Stimulated activated naive CD8-positive, alpha-beta T cell treated with anti-CD3 and anti-CD28 coated beads, Interleukin-15, amount 100 ng/mL, for 72 hours (primary cell): Measurements from ENCODE around the gene PAK3.

Source experiments
- ATAC-seq: fragments of 150-1000 bp; cut with Tn5 transposase; 2 replicates; pipeline ENCODE4 v1.10.0; 2021; ENCODE audit warnings: mild to moderate bottlenecking, moderate library complexity
- DNase-seq, 2 donors: peaks; one replicate each; pipeline ENCODE4 v3.0.0; 2021 to 2022
- H3K27ac Mint-ChIP-seq, 2 donors: one replicate each; pipeline ENCODE4 v1.8.0; 2022; ENCODE audit warnings: mild to moderate bottlenecking in 2 of 2, mixed read lengths in 2 of 2, moderate library complexity in 2 of 2
- H3K27me3 Mint-ChIP-seq: one replicate; pipeline ENCODE4 v1.8.0; 2022; ENCODE audit warnings: mixed read lengths
- H3K4me1 Mint-ChIP-seq: one replicate; pipeline ENCODE4 v1.8.0; 2022; ENCODE audit warnings: mild to moderate bottlenecking, mixed read lengths
- H3K4me3 Mint-ChIP-seq, 2 donors: one replicate each; pipeline ENCODE4 v1.8.0; 2022; ENCODE audit warnings: mild to moderate bottlenecking in 2 of 2, mixed read lengths in 2 of 2, moderate library complexity in 1 of 2
- H3K9me3 Mint-ChIP-seq, 2 donors: one replicate each; pipeline ENCODE4 v1.8.0; 2022; ENCODE audit warnings: mixed read lengths in 2 of 2

PAK3 gene

GRCh38 chrX:111265486-111265885 lies 169.5 kb downstream of the PAK3 start:
- Mint-ChIP-seq H3K27me3 (peaks cover 8% of the 10 kb centered on the region), H3K27ac (no peak overlapping the region), H3K4me3 (no peak overlapping the region), H3K4me1 (no peaks in the 10 kb centered on the region), H3K9me3 (no peaks in the 10 kb centered on the region)
- no peak for ATAC-seq
- no peak for DNase-seq

- no peak overlapping the region for H3K27ac Mint-ChIP-seq
Observed at GRCh38 chrX:111268506-111268905, 172.5 kb downstream of the PAK3 start.

GRCh38 chrX:111270339-111270738 lies 174.3 kb downstream of the PAK3 start, which contains the start of gene CAPN6:
CAPN6 (minus strand) TSS chrX:111270483; CDS start chrX:111263936, 6,547 bp downstream.
- Mint-ChIP-seq H3K4me3 (no peak within 1 kb of the TSS), H3K4me1 (no peaks in the 10 kb centered on the region), H3K9me3 (no peaks in the 10 kb centered on the region), H3K27ac (peak within 1 kb of the TSS in 1 of 2 donors; percentile 42), H3K27me3 (peaks cover 8% of the 10 kb centered on the region)
- DNase-seq (no peak), ATAC-seq (no peak)

More at GRCh38 chrX:111268506-111268905, 172.5 kb downstream of the PAK3 start:
- Mint-ChIP-seq H3K4me1 (no peaks in the 10 kb centered on the region), H3K27me3 (peaks cover 8% of the 10 kb centered on the region), H3K4me3 (no peak overlapping the region), H3K9me3 (no peaks in the 10 kb centered on the region)
- DNase-seq (no peak), ATAC-seq (no peak)
